B cell (primary cell): ENCODE data around the gene LEMD2. TPM values are rescaled to one million over a fixed set of nuclear protein-coding genes. Genes with fewer than 3 reads are reported as not detected.

Source experiments
- ATAC-seq: fragments of 200-7000 bp; cut with Tn5 transposase; one replicate; pipeline ENCODE4 v1.10.0; 2021; ENCODE audit warnings: low read depth, mild to moderate bottlenecking, moderate number of reproducible peaks, moderate library complexity
- CTCF ChIA-PET: fragments of 350-600 bp; sonication (Branson Sonifier 250); formaldehyde crosslinking; loops from one replicate; lab custom pipeline; 2021; ENCODE audit warnings: antibody characterized with exemption, inconsistent platforms; lab: Charles Lee
- POLR2A ChIA-PET: fragments of 350-600 bp; sonication (Branson Sonifier 250); formaldehyde crosslinking; loops from one replicate; lab custom pipeline; 2021; ENCODE audit warnings: antibody characterized with exemption; lab: Charles Lee
- DNase-seq: peaks from one replicate; pipeline ENCODE4 v3.0.0; 2013
- H2AFZ ChIP-seq: 2 replicates; pipeline ENCODE4 v1.6.1; 2012; ENCODE audit warnings: mild to moderate bottlenecking, low read depth, low read length; ENCODE audit not compliant: insufficient read depth, poor library complexity, severe bottlenecking
- H3K27ac ChIP-seq, 2 donors: 1 replicate in 1 of 2; 2 replicates in 1 of 2; pipeline ENCODE4 v1.5.1; 2012 to 2013; ENCODE audit warnings: low read length in 2 of 2, mild to moderate bottlenecking in 2 of 2, moderate library complexity in 1 of 2
- H3K27me3 ChIP-seq, 4 experiments: fragments of 200-600 bp in 1 of 4; sonication (generic) in 1 of 4; replicated peaks in 1 of 4; 1 replicate in 2 of 4; 2 replicates in 2 of 4; pipeline versions ENCODE4 v1.6.1 to v1.7.0; 2013 to 2016; ENCODE audit warnings: low read length in 3 of 4, mild to moderate bottlenecking in 2 of 4, mixed read lengths in 1 of 4, moderate library complexity in 1 of 4; ENCODE audit not compliant: insufficient read depth in 4 of 4, control insufficient read depth in 3 of 4; ENCODE audit errors: control extremely low read depth in 1 of 4
- H3K36me3 ChIP-seq, 2 experiments: replicated peaks in 1 of 2; 1 replicate in 1 of 2; 2 replicates in 1 of 2; pipeline versions ENCODE4 v1.6.1 to v1.7.1; 2013; ENCODE audit warnings: low read length in 1 of 2; ENCODE audit not compliant: insufficient read depth in 2 of 2, control insufficient read depth in 1 of 2; ENCODE audit errors: control extremely low read depth in 1 of 2, extremely low read depth in 1 of 2
- H3K4me1 ChIP-seq, 2 donors: fragments of 200-600 bp in 1 of 2; sonication (generic) in 1 of 2; 1 replicate in 1 of 2; 2 replicates in 1 of 2; pipeline versions ENCODE4 v1.5.1 to v1.6.1; 2013 to 2017; ENCODE audit warnings: low read length in 2 of 2; ENCODE audit not compliant: control insufficient read depth in 2 of 2, insufficient read depth in 2 of 2
- H3K4me2 ChIP-seq: replicated peaks from 2 replicates; pipeline ENCODE3; 2012; ENCODE audit warnings: mild to moderate bottlenecking, low read depth, low read length; ENCODE audit not compliant: poor library complexity, severe bottlenecking
- H3K4me3 ChIP-seq, 5 experiments: fragments of 200-600 bp in 1 of 5; sonication (generic) in 1 of 5; 1 replicate in 3 of 5; 2 replicates in 2 of 5; pipeline versions ENCODE4 v1.5.1 to v1.7.0; 2011 to 2016; ENCODE audit warnings: low read length in 4 of 5, mild to moderate bottlenecking in 4 of 5, low read depth in 2 of 5, control low read depth in 1 of 5, moderate library complexity in 1 of 5; ENCODE audit not compliant: insufficient read depth in 1 of 5; ENCODE audit errors: control extremely low read depth in 1 of 5, extremely low read depth in 1 of 5
- H3K79me2 ChIP-seq: fragments of 200-600 bp; sonication (generic); one replicate; pipeline ENCODE4 v1.6.0; 2016; ENCODE audit warnings: low read length; ENCODE audit not compliant: control insufficient read depth, insufficient read depth
- H3K9ac ChIP-seq: fragments of 200-600 bp; sonication (generic); 2 replicates; pipeline ENCODE4 v1.6.1; 2017; ENCODE audit warnings: mild to moderate bottlenecking, low read length, moderate library complexity
- H3K9me3 ChIP-seq, 3 donors: one replicate each; pipeline versions ENCODE4 v1.6.1 to v1.7.1; 2013; ENCODE audit warnings: low read length in 2 of 3; ENCODE audit not compliant: control insufficient read depth in 2 of 3, insufficient read depth in 1 of 3; ENCODE audit errors: control extremely low read depth in 1 of 3
- H4K20me1 ChIP-seq: 2 replicates; pipeline ENCODE4 v1.6.0; 2012; ENCODE audit warnings: mild to moderate bottlenecking, low read length; ENCODE audit not compliant: insufficient read depth, control insufficient read depth, poor library complexity, severe bottlenecking
- H3K27ac Mint-ChIP-seq: one replicate; pipeline ENCODE4 v1.8.0; 2021; ENCODE audit warnings: mixed read lengths
- H3K27me3 Mint-ChIP-seq: one replicate; pipeline ENCODE4 v1.8.0; 2021; ENCODE audit warnings: mixed read lengths
- H3K4me1 Mint-ChIP-seq: one replicate; pipeline ENCODE4 v1.8.0; 2021; ENCODE audit warnings: mixed read lengths
- H3K4me3 Mint-ChIP-seq: one replicate; pipeline ENCODE4 v1.8.0; 2021; ENCODE audit warnings: mixed read lengths
- H3K9me3 Mint-ChIP-seq: one replicate; pipeline ENCODE4 v1.8.0; 2022; ENCODE audit warnings: mixed read lengths; ENCODE audit not compliant: insufficient read depth
- CTCF ChIP-seq: fragments of 200-600 bp; IDR thresholded peaks from one replicate; pipeline ENCODE4 v1.8.0; 2022; ENCODE audit warnings: antibody characterized with exemption, mild to moderate bottlenecking
- EZH2 ChIP-seq: IDR thresholded peaks from 2 replicates; pipeline ENCODE4 v1.6.1; 2012; ENCODE audit warnings: borderline replicate concordance, low read depth, mild to moderate bottlenecking, moderate library complexity, low read length; ENCODE audit not compliant: insufficient read depth, poor library complexity, severe bottlenecking
- WGBS: methylation state at CpG from one replicate; pipeline ENCODE4 v1.1.5; 2013; ENCODE audit warnings: missing lambda C conversion rate; ENCODE audit not compliant: insufficient coverage; 5-methylcytosine and 5-hydroxymethylcytosine counted together
- intact Hi-C: fragments of 100-400 bp; cut with micrococcal nuclease; formaldehyde crosslinking; loops from one replicate; pipeline ENCODE4 v1.10.0; 2022
- polyA plus RNA-seq: library from polyadenylated mRNA; depleted of rRNA; stranded (reverse); fragments of >200 nt; gene quantifications from 2 replicates; pipeline ENCODE4 v1.2.3, GENCODE V29; 2012
- total RNA-seq, 2 donors: library from RNA; stranded (reverse); fragments of 120-200 nt in 1 of 2; gene quantifications; 1 replicate in 1 of 2; 2 replicates in 1 of 2; pipeline versions ENCODE4 v1.2.3 to v1.2.4, GENCODE V29; 2013 to 2022

LEMD2 gene
- total and polyA plus RNA-seq, 2 donors (not counting 1 experiment from before 2014, with no cell fraction given) = 58.7 to 113 TPM

DNA sequence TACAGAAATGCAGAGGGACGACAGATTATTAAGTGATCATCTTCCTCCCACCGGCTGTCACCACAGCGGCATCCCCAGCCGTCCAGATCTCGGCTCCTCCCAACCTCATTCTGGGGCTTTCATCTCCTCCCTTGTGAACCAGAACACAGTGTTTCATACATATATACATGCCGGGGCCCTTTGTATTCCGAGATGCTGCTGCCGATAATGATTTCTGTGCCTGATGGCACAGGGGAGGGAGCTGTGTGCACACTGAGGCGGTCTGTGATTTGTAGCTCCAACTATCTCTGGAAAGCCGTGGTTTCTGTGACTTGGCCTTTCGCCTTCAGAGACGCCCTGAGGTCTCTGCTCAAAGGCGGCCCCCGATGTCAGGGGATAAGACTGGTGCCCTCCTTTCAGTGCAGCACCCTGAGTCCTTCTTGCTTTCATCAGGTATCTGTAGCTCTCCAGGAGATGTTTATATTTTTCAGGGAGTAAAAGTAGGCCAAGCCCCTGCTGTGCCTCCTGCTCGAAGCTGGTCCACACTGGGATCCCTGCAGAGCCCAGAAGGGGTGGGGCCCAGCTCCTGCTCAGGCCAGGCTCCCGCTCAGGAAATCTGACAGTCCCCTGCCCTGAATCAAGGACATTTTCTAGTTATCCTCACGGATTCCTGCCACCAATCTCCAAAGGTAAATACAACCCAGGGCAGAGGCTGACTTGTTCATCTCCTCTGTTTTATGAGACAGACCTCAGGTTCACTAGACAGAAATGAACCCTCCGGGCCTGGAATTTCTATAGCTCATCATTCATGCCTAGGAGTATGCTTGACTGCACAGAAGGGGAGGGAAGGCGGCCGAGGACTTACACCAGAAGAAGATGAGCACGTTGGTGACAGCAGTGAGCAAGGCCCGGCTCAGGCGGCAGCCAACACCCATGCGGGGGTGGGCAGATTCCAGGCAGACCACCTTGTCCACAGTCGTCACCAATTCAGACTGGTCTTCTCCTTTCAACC lies 11.2 kb downstream of the LEMD2 start:
- Histone ChIP-seq H2AFZ (no peak overlapping the region), H3K4me1 (no peaks in the 10 kb centered on the region), H3K27me3 (no peaks in the 10 kb centered on the region), H3K4me3 (no peak overlapping the region), H4K20me1 (peaks cover 70% of the 10 kb centered on the region), H3K36me3 (peaks cover 5 to 89% of the 10 kb centered on the region in 2 experiments), H3K27ac (no peak overlapping the region), H3K4me2 (no peak overlapping the region), H3K79me2 (peaks cover 25% of the 10 kb centered on the region), H3K9me3 (no peaks in the 10 kb centered on the region), H3K9ac (no peak overlapping the region)
- POLR2A ChIA-PET = no interaction called here
- TF ChIP-seq CTCF = no peak
- TF ChIP-seq EZH2 = no peak
- no peak for DNase-seq
- Mint-ChIP-seq H3K4me3 (no peak overlapping the region), H3K4me1 (no peaks in the 10 kb centered on the region), H3K27ac (no peak overlapping the region), H3K9me3 (no peaks in the 10 kb centered on the region), H3K27me3 (no peaks in the 10 kb centered on the region)
- 97% methylated on average over 21 of the region's 25 CpGs for WGBS
- CTCF ChIA-PET = interaction anchor here (1.4 to 2.1 kb wide), 2 partner anchors 10 to 34 kb away, joined by 7 to 9 read pairs; no protein-coding TSS in a partner anchor
- ATAC-seq = no peak
- intact Hi-C loops = no loop called here

DNA sequence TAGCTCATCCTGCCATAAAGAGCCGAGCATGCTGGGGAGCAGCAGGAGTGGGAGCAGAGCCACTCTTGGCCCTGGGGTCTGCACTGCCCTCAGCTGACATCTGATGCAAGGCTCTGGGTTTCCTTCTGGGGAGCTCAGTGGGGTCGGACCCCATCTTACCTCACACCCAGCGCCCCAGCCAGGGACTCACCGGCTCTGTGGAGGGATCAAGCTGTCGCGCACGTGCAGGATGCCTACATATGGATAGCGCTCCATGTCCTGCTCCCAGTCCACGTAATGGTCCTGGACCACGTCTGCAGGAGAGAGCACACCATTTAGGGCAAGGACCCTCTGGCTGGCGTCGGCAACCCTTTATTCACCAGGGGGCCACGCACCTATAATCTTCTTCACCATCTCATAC lies 12.2 kb downstream of the LEMD2 start:
- no peaks in the 10 kb centered on the region for H3K27me3 Mint-ChIP-seq
- Histone ChIP-seq H4K20me1 (peaks cover 70% of the 10 kb centered on the region), H3K4me2 (no peak overlapping the region)

More for the DNA sequence above, 12.2 kb downstream of the LEMD2 start:
- H3K27ac ChIP-seq = no peak overlapping the region
- DNase-seq = no peak
- peaks cover 5 to 89% of the 10 kb centered on the region in 2 experiments for H3K36me3 ChIP-seq
- H3K9ac ChIP-seq = no peak overlapping the region
- peaks cover 17% of the 10 kb centered on the region for H3K79me2 ChIP-seq
- peaks cover 0 to 2% of the 10 kb centered on the region in 2 donors for H3K4me1 ChIP-seq
- H3K27me3 ChIP-seq = no peaks in the 10 kb centered on the region
- TF ChIP-seq EZH2 (no peak), CTCF (no peak)
- 97% methylated on average over 12 of the region's 13 CpGs for WGBS
- intact Hi-C loops = no loop called here
- H3K4me3 Mint-ChIP-seq = no peak overlapping the region
- peaks cover 3% of the 10 kb centered on the region for H3K4me1 Mint-ChIP-seq
- H2AFZ ChIP-seq = no peak overlapping the region
- POLR2A ChIA-PET = no interaction called here
- H3K4me3 ChIP-seq = no peak overlapping the region
- H3K9me3 ChIP-seq = no peaks in the 10 kb centered on the region
- CTCF ChIA-PET = no interaction called here
- no peak overlapping the region for H3K27ac Mint-ChIP-seq
- no peak for ATAC-seq
- H3K9me3 Mint-ChIP-seq = no peaks in the 10 kb centered on the region
